Astrocyte (in vitro differentiated cells and primary cell): ENCODE data around the gene ANKRD18A. TPM values are rescaled to one million over a fixed set of nuclear protein-coding genes. Genes with fewer than 3 reads are reported as not detected.
A peak's percentile ranks its signal among the peaks of the same experiment; 100 is the strongest.

Experiments used
- DNase-seq: peaks from one replicate; pipeline ENCODE4 v3.0.0-alpha.2; 2010; ENCODE audit warnings: low read depth
- FAIRE-seq: peaks from 2 replicates; lab custom pipeline; 2011; peaks lifted over from hg19 to GRCh38; lab: Jason Lieb, UNC
- H2AFZ ChIP-seq: 2 replicates; pipeline ENCODE4 v1.6.0; 2012; ENCODE audit warnings: low read depth, low read length, inconsistent platforms
- H3K27ac ChIP-seq: 2 replicates; pipeline ENCODE4 v1.5.1; 2011; ENCODE audit warnings: low read depth, low read length, inconsistent platforms
- H3K27me3 ChIP-seq: 2 replicates; pipeline ENCODE4 v1.6.0; 2011; ENCODE audit warnings: low read length, inconsistent platforms; ENCODE audit not compliant: insufficient read depth
- H3K36me3 ChIP-seq: 2 replicates; pipeline ENCODE4 v1.5.1; 2011; ENCODE audit warnings: low read length, inconsistent platforms; ENCODE audit not compliant: insufficient read depth
- H3K4me1 ChIP-seq: 2 replicates; pipeline ENCODE4 v1.5.1; 2011; ENCODE audit warnings: low read length, inconsistent platforms; ENCODE audit not compliant: insufficient read depth
- H3K4me2 ChIP-seq: 2 replicates; pipeline ENCODE4 v1.6.0; 2012; ENCODE audit warnings: low read length, inconsistent platforms
- H3K4me3 ChIP-seq: 2 replicates; pipeline ENCODE4 v1.5.1; 2011; ENCODE audit warnings: low read depth, mild to moderate bottlenecking, low read length, inconsistent platforms; ENCODE audit not compliant: insufficient read depth
- H3K79me2 ChIP-seq: 2 replicates; pipeline ENCODE4 v1.6.0; 2012; ENCODE audit warnings: mild to moderate bottlenecking, low read length, inconsistent platforms; ENCODE audit not compliant: insufficient read depth
- H3K9ac ChIP-seq: 2 replicates; pipeline ENCODE4 v1.6.0; 2012; ENCODE audit warnings: mild to moderate bottlenecking, low read length, inconsistent platforms
- H3K9me3 ChIP-seq: 2 replicates; pipeline ENCODE4 v1.5.1; 2012; ENCODE audit warnings: low read depth, mild to moderate bottlenecking, low read length, inconsistent platforms; ENCODE audit not compliant: insufficient read depth
- H4K20me1 ChIP-seq: 2 replicates; pipeline ENCODE4 v1.6.0; 2012; ENCODE audit warnings: low read length, inconsistent platforms; ENCODE audit not compliant: insufficient read depth
- H3K27ac Mint-ChIP-seq: one replicate; pipeline ENCODE4 v1.8.0; 2021; ENCODE audit warnings: mild to moderate bottlenecking, mixed read lengths; ENCODE audit not compliant: unreplicated experiment
- H3K27me3 Mint-ChIP-seq: one replicate; pipeline ENCODE4 v1.8.0; 2021; ENCODE audit warnings: low read depth, mixed read lengths; ENCODE audit not compliant: unreplicated experiment
- H3K36me3 Mint-ChIP-seq: one replicate; pipeline ENCODE4 v1.8.0; 2021; ENCODE audit warnings: low read depth, mixed read lengths; ENCODE audit not compliant: unreplicated experiment
- H3K4me1 Mint-ChIP-seq: one replicate; pipeline ENCODE4 v1.8.0; 2021; ENCODE audit warnings: low read depth, mixed read lengths; ENCODE audit not compliant: unreplicated experiment
- H3K4me3 Mint-ChIP-seq: one replicate; pipeline ENCODE4 v1.8.0; 2021; ENCODE audit warnings: mild to moderate bottlenecking, moderate library complexity, mixed read lengths; ENCODE audit not compliant: unreplicated experiment
- H3K9me3 Mint-ChIP-seq: one replicate; pipeline ENCODE4 v1.8.0; 2021; ENCODE audit warnings: mild to moderate bottlenecking, mixed read lengths; ENCODE audit not compliant: unreplicated experiment
- CTCF ChIP-seq: IDR thresholded peaks from 2 replicates; pipeline ENCODE4 v1.5.1; 2011; ENCODE audit warnings: low read depth, mild to moderate bottlenecking, inconsistent platforms, low read length, moderate library complexity; ENCODE audit not compliant: insufficient read depth
- EZH2 ChIP-seq: IDR thresholded peaks from 2 replicates; pipeline ENCODE4 v1.6.1; 2012; ENCODE audit warnings: mild to moderate bottlenecking, low read length, inconsistent platforms; ENCODE audit not compliant: insufficient read depth
- total RNA-seq: library from RNA; stranded (reverse); gene quantifications from 2 replicates; pipeline ENCODE4 v1.2.1, GENCODE V29; 2021

The ANKRD18A gene
- total RNA-seq, 1 donor from 2014 or later: 11.7 TPM

- Histone ChIP-seq H3K36me3 (no peaks in the 10 kb centered on the region), H3K9me3 (no peaks in the 10 kb centered on the region), H3K27me3 (peaks cover 3% of the 10 kb centered on the region), H3K27ac (no peak overlapping the region), H3K4me2 (no peak overlapping the region), H4K20me1 (no peaks in the 10 kb centered on the region), H3K9ac (no peak overlapping the region), H3K4me1 (no peaks in the 10 kb centered on the region), H3K79me2 (no peaks in the 10 kb centered on the region), H2AFZ (no peak overlapping the region), H3K4me3 (no peak overlapping the region)
- FAIRE-seq (no peak), DNase-seq (no peak)
- no peak overlapping the region for H3K27ac Mint-ChIP-seq
- TF ChIP-seq CTCF (no peak), EZH2 (no peak)
- peaks cover 3% of the 10 kb centered on the region for H3K9me3 Mint-ChIP-seq
- H3K36me3 Mint-ChIP-seq: no peaks in the 10 kb centered on the region
- no peak overlapping the region for H3K4me3 Mint-ChIP-seq
- H3K4me1 Mint-ChIP-seq: no peaks in the 10 kb centered on the region
- H3K27me3 Mint-ChIP-seq: peaks cover 2% of the 10 kb centered on the region
Observed at GRCh38 chr9:38527503-38527902, 92.9 kb downstream of the ANKRD18A start.

- TF ChIP-seq CTCF (no peak), EZH2 (no peak)
- Histone ChIP-seq H3K4me3 (no peak overlapping the region), H3K36me3 (no peaks in the 10 kb centered on the region), H3K9ac (no peak overlapping the region), H3K27me3 (peaks cover 3% of the 10 kb centered on the region), H3K27ac (no peak overlapping the region), H2AFZ (peak overlapping the region; percentile 26), H3K4me2 (peak overlapping the region; percentile 23), H3K9me3 (no peaks in the 10 kb centered on the region), H4K20me1 (no peaks in the 10 kb centered on the region), H3K4me1 (no peaks in the 10 kb centered on the region), H3K79me2 (no peaks in the 10 kb centered on the region)
- Mint-ChIP-seq H3K36me3 (no peaks in the 10 kb centered on the region), H3K27ac (no peak overlapping the region), H3K27me3 (peaks cover 2% of the 10 kb centered on the region), H3K4me3 (no peak overlapping the region), H3K4me1 (no peaks in the 10 kb centered on the region), H3K9me3 (peaks cover 3% of the 10 kb centered on the region)
- DNase-seq (no peak), FAIRE-seq (no peak)
Observed at GRCh38 chr9:38526591-38526990, 93.8 kb downstream of the ANKRD18A start.

- Histone ChIP-seq H2AFZ (no peak overlapping the region), H3K9ac (no peak overlapping the region), H3K27me3 (peaks cover 3% of the 10 kb centered on the region), H3K79me2 (no peaks in the 10 kb centered on the region), H3K36me3 (no peaks in the 10 kb centered on the region), H3K4me1 (no peaks in the 10 kb centered on the region), H3K4me2 (no peak overlapping the region), H3K27ac (no peak overlapping the region), H3K9me3 (no peaks in the 10 kb centered on the region), H4K20me1 (no peaks in the 10 kb centered on the region), H3K4me3 (no peak overlapping the region)
- H3K27me3 Mint-ChIP-seq: peaks cover 2% of the 10 kb centered on the region
- FAIRE-seq (no peak), DNase-seq (no peak)
- no peaks in the 10 kb centered on the region for H3K9me3 Mint-ChIP-seq
- no peaks in the 10 kb centered on the region for H3K4me1 Mint-ChIP-seq
- no peak for TF ChIP-seq EZH2
- H3K4me3 Mint-ChIP-seq: no peak overlapping the region
- no peaks in the 10 kb centered on the region for H3K36me3 Mint-ChIP-seq
- no peak overlapping the region for H3K27ac Mint-ChIP-seq
Observed at GRCh38 chr9:38523121-38523520, 97.3 kb downstream of the ANKRD18A start.
